ENCODE results near the gene SPRY4.
"Not testable (repeated sequence)": the region's sequence is repeated elsewhere in the genome, so short reads cannot be mapped to it uniquely, and the experiment has no call there.

SPRY4 gene

DNA sequence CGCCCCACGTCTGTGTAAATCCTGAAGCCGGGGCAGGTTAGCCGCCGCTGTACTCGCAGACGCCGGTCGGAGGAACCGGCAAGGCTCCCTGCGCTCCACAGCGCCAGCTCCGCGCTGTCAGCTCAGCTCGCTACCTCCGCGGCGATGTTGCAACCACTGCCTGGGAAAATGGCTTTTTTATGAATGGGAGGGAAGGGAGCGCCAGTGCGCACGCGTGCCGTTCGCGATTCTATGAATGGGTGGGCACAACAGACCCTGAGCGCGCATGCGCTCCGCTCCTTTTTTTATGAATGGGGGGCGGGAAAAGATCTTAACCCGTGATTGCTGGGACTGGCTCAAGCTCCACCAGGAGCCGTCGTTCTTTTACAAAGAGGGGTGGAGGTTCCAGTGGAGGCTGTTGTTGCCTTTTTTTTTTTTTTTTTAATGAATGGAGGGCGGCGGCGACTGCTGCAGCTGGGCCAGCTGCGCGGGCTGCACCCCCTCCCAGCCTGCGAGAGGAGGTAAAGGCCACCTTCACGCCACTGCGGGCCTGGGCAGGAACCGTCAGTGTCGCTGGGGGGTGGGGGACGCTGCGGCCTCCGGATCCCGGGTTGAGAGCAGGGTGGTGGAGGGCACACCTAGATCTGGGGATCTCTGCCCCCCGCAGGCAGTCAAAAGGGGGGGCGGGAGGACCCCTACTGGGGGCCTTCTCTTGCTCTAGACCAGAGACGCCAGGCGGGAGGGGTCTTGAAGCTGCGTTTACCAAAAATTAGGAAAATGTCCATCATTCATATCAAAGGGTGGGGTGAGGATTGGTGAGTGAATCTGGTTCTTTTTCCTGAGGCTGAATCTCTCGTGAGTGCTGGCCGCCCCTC lies at the start of gene SPRY4:
TSS of gene SPRY4 (minus strand) at position 151 of the 854 bp plus-strand sequence. CDS start 9,913 bp downstream, outside the sequence.
- peak; percentile 83 to 85 for DNase-seq

- no peak for DNase-seq
Observed at GRCh38 chr5:142368529-142368928, 43.7 kb upstream of the SPRY4 start.

DNA sequence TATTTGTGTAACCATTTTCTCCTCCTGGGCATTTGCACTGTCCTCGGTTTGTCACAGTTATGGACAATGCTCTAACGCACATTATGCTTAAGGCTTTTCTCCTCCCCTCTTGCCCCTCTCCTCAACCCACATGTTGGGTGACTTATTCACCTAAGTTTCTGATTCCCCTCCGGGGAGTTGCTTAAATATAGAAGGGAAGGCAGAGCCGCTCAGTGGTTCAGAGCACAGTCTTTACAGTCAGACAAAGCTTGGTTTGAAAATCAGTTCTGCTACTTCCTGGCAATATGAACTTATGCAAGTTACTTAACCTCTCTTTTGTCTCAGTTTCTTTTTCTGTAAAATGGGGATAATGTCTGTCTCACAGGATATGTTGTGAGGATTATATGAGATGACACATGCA lies 41.2 kb upstream of the SPRY4 start:
- DNase-seq: no peak

- DNase-seq: no peak
Observed at GRCh38 chr5:142364251-142365145, 39.7 kb upstream of the SPRY4 start.

GRCh38 chr5:142363619-142363963 lies 38.8 kb upstream of the SPRY4 start:
- DNase-seq: no peak

DNA sequence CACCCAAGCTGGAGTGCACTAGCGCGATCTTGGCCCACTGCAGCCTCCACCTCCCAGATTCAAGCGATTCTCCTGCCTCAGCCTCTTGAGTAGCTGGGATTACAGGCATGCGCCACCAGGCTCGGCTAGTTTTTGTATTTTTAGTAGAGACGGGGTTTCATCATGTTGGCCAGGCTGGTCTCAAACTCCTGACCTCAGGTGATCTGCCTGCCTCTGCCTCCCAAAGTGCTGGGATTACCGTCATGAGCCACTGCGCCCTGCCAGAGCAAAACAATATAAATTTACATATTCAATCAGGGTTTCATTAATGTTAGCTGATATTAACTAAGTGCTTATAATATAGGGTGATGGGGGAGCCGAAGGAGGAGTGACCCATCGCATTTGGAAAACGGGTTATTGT lies 37.4 kb upstream of the SPRY4 start:
- DNase-seq: not testable (repeated sequence)

GRCh38 chr5:142360607-142361120 lies 35.8 kb upstream of the SPRY4 start:
- no peak for DNase-seq

GRCh38 chr5:142360051-142360498 lies 35.3 kb upstream of the SPRY4 start:
- no peak for DNase-seq

- no peak for DNase-seq
Observed at GRCh38 chr5:142358648-142359047, 33.8 kb upstream of the SPRY4 start.

DNA sequence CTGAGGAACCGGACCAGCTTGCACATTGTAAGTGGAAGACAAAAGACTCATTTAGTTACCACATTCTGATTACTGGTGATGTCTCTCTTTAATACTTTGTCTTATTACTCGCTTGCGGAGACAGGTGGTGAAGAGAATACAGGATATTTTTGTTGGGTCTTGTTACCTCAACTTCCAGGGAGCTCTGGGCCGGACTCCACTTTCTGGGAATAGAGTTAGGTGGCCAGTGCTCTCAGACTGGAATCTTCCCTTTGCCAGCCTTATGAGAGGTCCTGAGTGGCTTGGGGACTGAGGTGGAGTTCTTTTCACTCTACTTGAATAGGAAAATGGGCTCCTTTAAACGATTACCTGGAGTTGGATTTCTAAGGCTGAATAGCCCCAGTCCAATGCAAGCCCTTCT lies 33.3 kb upstream of the SPRY4 start:
- DNase-seq: no peak

- peak in 1 of 2 donors; percentile 11 for DNase-seq
Observed at GRCh38 chr5:142357469-142358090, 32.8 kb upstream of the SPRY4 start.

- peak; percentile 86 to 90 for DNase-seq
Observed at GRCh38 chr5:142356716-142357468, 32.1 kb upstream of the SPRY4 start.

DNA sequence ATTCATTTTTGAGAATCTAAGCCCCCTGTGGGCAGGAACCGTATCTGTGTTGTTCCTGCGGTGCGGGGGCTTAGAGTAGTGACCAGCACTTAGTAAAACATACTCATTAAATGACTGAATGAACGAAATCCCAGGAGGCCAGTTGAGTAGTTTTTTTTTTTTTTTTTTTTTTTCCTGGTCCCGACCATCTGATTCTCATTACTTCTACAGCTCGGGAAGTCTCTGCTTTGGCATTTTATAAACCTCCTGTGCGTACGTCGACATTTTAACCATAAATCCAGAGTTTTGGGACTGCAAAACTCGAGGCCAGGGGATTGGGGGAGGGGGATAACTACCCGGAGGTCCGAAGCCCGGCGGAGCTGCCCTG lies 31.5 kb upstream of the SPRY4 start:
- DNase-seq: no peak

DNA sequence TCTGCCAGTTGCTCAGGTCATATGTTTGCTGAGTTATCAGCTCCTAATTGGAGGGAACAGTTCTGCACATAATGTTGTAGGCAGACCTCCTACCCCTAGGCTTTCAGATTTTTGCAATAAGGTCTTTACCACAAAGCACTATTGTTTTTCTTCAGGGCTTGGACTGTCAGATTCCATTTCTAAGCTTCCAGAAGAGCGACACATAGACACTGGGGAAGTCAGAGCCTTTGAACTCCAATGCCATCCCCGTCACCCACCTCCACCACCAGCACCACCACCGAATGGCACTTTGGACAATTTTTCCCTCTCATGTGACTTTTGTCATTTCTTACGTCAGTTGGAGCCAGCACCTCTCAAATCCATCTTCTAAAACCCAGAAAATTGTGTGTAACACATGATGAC lies 28.3 kb upstream of the SPRY4 start:
- DNase-seq: no peak

DNA sequence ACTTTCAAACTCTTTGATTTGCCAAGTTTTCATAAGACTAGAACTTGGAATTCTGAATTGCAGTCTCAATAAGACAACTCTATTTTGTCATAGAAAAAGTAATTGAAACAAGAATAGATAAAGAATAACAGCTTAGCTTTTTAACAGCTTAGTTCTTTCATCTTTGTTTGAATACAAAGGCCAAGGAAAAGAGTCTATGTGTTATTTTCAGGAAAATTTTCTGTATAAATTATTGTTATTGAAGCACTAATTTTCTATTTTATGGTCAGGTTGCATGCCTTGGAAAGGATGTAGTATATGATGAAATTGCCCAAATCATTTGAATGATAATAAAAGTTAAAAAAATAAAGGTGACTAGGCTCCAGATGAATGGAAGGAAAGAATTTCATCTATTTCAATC lies 25.2 kb upstream of the SPRY4 start:
- DNase-seq: no peak

- DNase-seq: no peak
Observed at GRCh38 chr5:142346706-142347105, 21.9 kb upstream of the SPRY4 start.

GRCh38 chr5:142344915-142345314 lies 20.1 kb upstream of the SPRY4 start:
- DNase-seq: not testable (repeated sequence)

DNA sequence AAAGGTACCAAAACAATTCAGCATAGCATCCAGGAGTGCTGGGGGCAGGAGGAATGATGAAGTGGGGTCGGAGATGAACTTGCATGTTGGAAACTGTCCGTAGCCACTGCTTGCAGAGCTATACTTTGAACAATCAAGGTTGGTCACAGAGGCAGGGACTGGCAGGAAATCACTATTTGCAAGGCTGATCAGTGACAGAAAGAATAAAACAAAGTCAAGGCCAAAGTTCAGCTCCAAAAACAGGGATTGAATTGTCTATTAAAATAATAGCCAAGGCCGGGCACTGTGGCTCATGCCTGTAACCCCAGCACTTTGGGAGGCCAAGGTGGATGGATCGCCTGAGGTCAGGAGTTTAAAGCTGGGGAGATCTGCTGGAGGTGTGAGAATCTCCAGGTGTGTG lies 18.7 kb upstream of the SPRY4 start:
- no peak for DNase-seq

- DNase-seq: no peak
Observed at GRCh38 chr5:142342128-142342981, 17.5 kb upstream of the SPRY4 start.

DNA sequence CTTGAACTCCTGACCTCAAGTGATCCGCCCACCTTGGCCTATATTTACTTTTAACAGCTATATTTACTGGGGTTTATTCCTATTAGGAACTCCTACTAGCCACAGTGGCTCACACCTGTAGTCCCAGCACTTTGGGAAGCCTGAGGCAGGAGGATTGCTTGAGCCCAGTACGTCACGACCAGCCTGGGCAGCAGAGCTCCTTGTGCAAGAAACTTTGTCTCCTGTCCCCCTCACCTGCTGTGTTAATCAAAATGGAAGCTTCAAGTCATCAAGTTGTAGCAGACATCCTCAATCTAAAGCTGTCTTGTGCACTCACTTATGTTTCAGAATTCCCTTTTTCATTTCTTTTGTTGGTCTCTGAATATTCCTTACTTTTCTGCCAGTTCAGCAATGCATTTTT lies 15.0 kb upstream of the SPRY4 start:
- no peak for DNase-seq

DNA sequence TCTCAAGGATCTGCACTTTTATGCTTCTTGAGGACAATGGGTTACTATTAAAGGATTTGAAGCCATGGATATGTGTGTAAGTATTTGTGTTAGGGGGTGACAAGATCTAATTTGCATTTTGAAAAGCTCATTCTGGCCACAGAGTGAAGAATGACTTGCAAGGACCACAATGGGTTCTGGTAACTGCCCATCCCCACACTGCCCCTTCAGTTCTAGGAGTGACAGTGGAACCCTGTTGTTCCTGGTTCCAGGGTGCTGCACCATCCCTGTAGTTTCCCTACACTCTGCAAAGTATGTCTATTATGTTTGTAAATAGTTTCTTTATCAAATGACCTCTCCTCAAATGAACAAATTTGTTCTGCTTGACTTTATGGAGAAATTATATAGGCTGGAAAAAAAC lies 9.7 kb upstream of the SPRY4 start:
- no peak for DNase-seq
